ENCODE measurements around the gene SLC29A4.
"Not testable (repeated sequence)": the region's sequence is repeated elsewhere in the genome, so short reads cannot be mapped to it uniquely, and the experiment has no call there.

The SLC29A4 gene

GRCh38 chr7:5274985-5275431, 7.7 kb upstream of the SLC29A4 start:
- not testable (repeated sequence) for DNase-seq

GRCh38 chr7:5275510-5275909, 7.2 kb upstream of the SLC29A4 start:
- not testable (repeated sequence) for DNase-seq

- not testable (repeated sequence) for DNase-seq
These were observed 6.6 kb upstream of the SLC29A4 start for GRCh38 chr7:5276123-5276522.

- DNase-seq = no peak
These were observed 6.1 kb upstream of the SLC29A4 start for GRCh38 chr7:5276611-5277010.

GRCh38 chr7:5278766-5279165, 4.0 kb upstream of the SLC29A4 start:
- DNase-seq = no peak

GRCh38 chr7:5279734-5280133, 3.0 kb upstream of the SLC29A4 start:
- DNase-seq = no peak

- not testable (repeated sequence) for DNase-seq
These were observed 894 bp upstream of the SLC29A4 start for GRCh38 chr7:5281598-5282500.

- no peak for DNase-seq
These were observed 919 bp downstream of the SLC29A4 start for GRCh38 chr7:5283421-5284303.

GRCh38 chr7:5284304-5285281, 1.9 kb downstream of the SLC29A4 start:
- DNase-seq = no peak

GRCh38 chr7:5286933-5287332, 4.2 kb downstream of the SLC29A4 start:
- DNase-seq = no peak

GRCh38 chr7:5287373-5287772, 4.6 kb downstream of the SLC29A4 start:
- not testable (repeated sequence) for DNase-seq

- DNase-seq = no peak
These were observed 5.1 kb downstream of the SLC29A4 start for GRCh38 chr7:5287802-5288201.

GRCh38 chr7:5288560-5288959, 5.8 kb downstream of the SLC29A4 start:
- not testable (repeated sequence) for DNase-seq

- no peak for DNase-seq
These were observed 6.6 kb downstream of the SLC29A4 start for GRCh38 chr7:5289355-5289754.

- no peak for DNase-seq
These were observed 8.6 kb downstream of the SLC29A4 start for GRCh38 chr7:5291301-5291700.

GRCh38 chr7:5291711-5292335, 9.1 kb downstream of the SLC29A4 start:
- not testable (repeated sequence) for DNase-seq

GRCh38 chr7:5294169-5294987, 11.6 kb downstream of the SLC29A4 start:
- DNase-seq = no peak

GRCh38 chr7:5295039-5296014, 12.6 kb downstream of the SLC29A4 start:
- DNase-seq = no peak

- DNase-seq = peak in 1 of 2 donors; percentile 28
These were observed 13.4 kb downstream of the SLC29A4 start for GRCh38 chr7:5296015-5296610.

All from CD4-positive, alpha-beta T cell treated with Interferon alpha-2 for 1 hour (primary cell).